Stimulated activated CD8-positive, alpha-beta memory T cell treated with anti-CD3 and anti-CD28 coated beads, Interleukin-15, amount 100 ng/mL, for 24 hours (primary cell): ENCODE data around the gene SAMD7.

Source experiments
- DNase-seq: peaks from one replicate; pipeline ENCODE4 v3.0.0-alpha.2; 2020; ENCODE audit warnings: low read depth

Gene SAMD7, protein sequence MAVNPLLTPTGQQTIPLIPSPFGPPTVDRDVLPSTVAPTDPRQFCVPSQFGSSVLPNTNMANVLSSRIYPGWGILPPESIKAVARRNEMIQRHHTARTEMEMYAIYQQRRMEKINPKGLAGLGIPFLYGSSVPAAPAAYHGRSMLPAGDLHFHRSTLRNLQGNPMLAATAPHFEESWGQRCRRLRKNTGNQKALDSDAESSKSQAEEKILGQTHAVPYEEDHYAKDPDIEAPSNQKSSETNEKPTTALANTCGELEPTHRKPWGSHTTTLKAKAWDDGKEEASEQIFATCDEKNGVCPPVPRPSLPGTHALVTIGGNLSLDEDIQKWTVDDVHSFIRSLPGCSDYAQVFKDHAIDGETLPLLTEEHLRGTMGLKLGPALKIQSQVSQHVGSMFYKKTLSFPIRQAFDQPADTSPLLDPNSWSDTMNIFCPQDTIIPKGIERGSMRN

GRCh38 chr3:169911272-169911671 is at the start of gene SAMD7:
SAMD7 (plus strand) TSS chr3:169911572; CDS start chr3:169919499, 7,927 bp downstream.
- DNase-seq: no peak

GRCh38 chr3:169861871-169862270 is 49.5 kb upstream of the SAMD7 start:
- no peak for DNase-seq

DNA sequence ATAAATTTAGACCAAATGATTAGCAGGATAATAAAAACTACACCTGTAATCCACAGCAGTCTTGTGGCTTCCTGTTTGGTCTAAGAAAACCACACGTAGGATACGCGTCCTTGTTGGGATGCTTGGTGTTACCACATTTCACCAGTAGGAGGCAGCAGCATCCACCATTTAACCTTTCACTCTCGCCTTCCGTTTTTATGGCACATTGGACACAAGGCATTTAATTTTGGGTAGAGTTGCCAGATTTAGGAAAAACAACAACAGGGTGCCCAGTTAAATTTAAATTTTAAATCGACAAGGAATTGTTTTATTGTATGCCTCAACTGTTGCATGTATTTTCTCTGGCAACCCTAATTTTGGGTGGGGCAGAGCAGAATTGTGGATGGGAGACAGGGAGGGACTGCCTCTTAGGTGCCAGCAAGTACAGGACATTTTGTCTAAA is 47.9 kb upstream of the SAMD7 start:
- DNase-seq: peak; percentile 17

GRCh38 chr3:169864270-169864669 is 47.1 kb upstream of the SAMD7 start:
- no peak for DNase-seq

- no peak for DNase-seq
These were observed 46.1 kb upstream of the SAMD7 start for GRCh38 chr3:169865176-169865767.

- DNase-seq: no peak
These were observed 43.7 kb upstream of the SAMD7 start for GRCh38 chr3:169867584-169868210.

DNA sequence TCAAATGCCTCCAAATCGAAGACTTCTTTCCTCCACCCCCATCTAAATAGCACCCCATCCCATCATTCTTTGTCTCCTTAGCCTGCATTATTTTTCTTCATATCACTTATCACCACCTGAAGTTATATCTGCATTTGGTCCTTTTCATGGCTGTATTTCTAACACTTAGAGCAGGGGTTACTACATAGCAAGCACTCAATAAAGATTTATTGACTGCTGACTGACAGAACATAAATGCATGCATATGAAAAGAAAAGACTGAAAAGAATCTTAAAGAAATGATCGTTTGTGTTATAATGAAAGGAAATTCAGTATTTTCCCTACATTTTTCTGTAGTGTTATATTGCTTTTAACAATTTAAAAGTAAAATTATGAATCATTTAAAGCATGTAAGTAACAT is 43.0 kb upstream of the SAMD7 start:
- DNase-seq: no peak

- no peak for DNase-seq
These were observed 41.7 kb upstream of the SAMD7 start, which contains the start of gene LRRC31 for GRCh38 chr3:169869484-169870220. LRRC31 (minus strand) TSS chr3:169869935; CDS start chr3:169869807, 128 bp downstream.

DNA sequence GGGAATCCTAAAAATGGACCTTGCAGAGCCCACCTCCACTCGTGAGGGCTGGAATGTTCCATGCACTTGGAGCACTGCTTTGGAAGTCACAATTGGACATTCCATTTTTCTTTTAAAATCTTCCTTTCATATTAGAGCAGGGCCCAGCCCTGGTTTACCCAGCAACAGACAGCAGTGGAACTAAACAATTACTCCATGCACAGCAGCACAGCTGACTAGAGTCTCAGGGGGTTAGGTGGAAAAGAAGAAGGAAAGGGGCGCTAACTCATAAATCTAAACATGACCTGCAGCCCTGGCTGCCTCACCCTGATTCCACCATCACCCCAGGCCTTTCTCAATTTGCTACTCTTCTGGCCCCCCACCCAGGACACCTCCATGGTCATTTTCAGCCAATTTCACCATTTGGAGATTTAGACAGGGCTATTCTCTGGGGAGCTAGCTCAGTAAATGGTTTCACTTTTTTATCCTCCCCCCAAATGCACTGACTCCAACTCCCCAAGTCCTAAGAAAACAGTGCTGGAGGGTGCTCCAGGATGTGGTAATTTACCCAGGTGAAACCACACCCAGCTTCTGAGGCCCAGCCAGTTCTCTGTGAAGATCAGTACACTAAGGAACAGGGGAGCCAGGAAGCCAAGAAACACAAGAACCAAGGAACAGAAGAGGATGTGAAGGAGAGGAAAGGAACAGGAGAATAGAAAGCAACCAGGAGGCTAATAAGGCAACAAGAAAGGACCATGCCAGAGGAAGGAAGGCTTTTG is 40.1 kb upstream of the SAMD7 start:
- no peak for DNase-seq

- DNase-seq: no peak
These were observed 32.3 kb upstream of the SAMD7 start for GRCh38 chr3:169879013-169879557.

GRCh38 chr3:169879845-169880575 is 31.4 kb upstream of the SAMD7 start:
- DNase-seq: no peak

DNA sequence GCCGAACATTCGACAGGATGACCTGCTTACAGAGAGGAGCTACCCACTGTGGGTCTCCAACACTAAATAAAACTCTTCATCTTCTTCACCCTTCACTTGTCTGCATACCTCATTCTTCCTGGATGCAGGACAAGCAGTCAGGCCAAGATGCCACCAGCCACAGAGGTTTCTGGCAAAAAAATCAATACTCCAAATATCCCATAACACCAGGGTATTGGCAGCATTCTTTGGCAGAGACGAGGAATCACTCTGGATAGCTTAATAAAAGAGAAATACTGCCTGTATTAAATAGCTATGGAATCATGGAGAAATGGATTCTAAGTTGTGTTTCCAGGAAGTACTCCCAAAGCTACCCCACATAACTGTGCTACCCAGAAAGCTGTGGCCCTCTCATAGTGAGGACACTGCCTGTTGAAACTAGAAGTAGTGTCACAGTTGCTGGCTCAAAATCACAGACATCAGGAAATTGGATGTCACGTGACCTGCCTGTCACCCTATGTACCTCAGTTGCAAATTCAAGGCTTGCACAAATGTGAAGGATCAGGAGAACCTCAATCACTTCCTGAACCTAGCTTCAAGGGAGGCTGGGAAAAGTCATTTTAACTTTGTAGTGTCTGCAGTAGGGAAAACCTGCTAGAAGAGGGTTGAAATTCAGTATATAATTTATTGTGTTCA is 30.7 kb upstream of the SAMD7 start:
- DNase-seq: no peak

GRCh38 chr3:169886671-169887070 is 24.7 kb upstream of the SAMD7 start:
- no peak for DNase-seq

DNA sequence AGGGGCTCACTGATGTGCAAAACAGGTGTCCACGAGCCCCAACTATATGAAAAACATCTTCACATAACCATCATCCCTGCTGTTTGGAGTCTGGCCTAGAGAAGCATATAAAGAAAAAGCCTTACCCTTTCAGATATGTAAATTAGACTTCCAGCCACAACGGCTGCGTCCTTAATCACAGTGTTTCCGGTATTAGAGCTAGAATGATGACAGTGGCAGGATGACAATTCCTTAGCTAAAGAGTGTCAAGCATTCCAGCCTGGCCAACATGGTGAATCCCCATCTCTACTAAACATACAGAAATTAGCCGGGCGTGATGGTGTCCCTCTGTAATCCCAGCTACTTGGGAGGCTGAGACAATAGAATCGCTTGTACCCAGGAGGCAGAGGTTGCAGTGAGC is 19.5 kb upstream of the SAMD7 start:
- DNase-seq: no peak

GRCh38 chr3:169894110-169894509 is 17.3 kb upstream of the SAMD7 start:
- DNase-seq: no peak

DNA sequence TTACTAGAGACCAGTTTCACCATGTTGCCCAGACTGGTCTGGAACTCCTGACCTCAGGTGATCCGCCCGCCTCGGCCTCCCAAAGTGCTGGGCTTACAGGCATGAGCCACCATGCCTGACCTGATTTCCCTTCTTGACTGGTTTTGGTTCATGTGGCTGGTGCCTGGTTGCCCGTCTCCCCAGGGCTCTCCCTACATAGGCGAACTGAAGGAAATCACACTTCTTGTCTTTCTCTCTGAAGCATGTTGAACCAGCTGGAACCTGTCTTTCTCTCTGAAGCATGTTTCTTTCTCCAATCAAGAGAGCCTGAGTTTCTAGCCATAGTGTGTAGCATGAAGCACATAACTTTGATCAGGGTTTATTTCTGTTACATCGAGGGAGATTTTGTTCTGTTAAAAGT is 16.3 kb upstream of the SAMD7 start:
- DNase-seq: no peak

DNA sequence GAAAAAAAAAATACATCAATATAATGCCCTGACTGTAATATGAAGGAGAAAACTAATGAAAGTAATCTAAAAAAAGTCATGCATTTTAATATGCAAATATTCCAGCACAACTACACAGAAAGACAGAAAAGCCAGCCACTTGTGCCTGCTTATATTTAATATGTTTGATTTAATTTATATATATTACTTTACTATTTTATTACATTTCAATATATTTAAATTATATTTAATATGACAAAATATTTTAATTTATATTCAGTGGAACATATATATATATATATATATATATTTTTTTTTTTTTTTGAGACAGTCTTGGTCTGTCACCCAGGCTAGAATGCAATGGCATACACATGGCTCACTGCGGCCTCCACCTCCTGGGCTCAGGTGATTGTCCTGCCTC is 14.1 kb upstream of the SAMD7 start:
- DNase-seq: no peak

DNA sequence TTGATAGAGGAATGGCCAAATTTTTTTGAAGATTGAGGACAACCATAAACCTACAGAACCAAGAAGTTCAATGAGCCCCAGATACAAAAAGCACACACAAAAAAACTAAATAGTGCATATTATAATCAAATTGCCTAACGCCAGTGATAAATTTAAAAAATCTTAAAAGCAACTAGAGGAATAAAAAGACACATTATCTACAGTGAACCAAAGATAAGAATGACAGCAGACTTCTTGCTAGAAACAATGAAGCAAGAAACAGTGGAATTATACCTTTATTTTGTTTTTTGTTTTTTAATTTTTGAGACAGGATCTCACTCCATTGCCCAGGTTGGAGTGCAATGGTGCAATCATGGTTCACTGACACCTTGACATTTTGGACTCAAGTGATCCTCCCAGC is 9.9 kb upstream of the SAMD7 start:
- DNase-seq: no peak

- DNase-seq: no peak
These were observed 6.0 kb upstream of the SAMD7 start for GRCh38 chr3:169905404-169905803.

- no peak for DNase-seq
These were observed 3.9 kb upstream of the SAMD7 start for GRCh38 chr3:169907476-169907875.
